Glomerular visceral epithelial cell (primary cell): Measurements from ENCODE around the gene ZDHHC17.
A peak's percentile ranks its signal among the peaks of the same experiment; 100 is the strongest.
"Not testable (repeated sequence)": the region's sequence is repeated elsewhere in the genome, so short reads cannot be mapped to it uniquely, and the experiment has no call there.

Source experiments
- DNase-seq: peaks from one replicate; pipeline ENCODE4 v3.0.0-alpha.2; 2016; ENCODE audit errors: extremely low spot score

Gene ZDHHC17

DNA sequence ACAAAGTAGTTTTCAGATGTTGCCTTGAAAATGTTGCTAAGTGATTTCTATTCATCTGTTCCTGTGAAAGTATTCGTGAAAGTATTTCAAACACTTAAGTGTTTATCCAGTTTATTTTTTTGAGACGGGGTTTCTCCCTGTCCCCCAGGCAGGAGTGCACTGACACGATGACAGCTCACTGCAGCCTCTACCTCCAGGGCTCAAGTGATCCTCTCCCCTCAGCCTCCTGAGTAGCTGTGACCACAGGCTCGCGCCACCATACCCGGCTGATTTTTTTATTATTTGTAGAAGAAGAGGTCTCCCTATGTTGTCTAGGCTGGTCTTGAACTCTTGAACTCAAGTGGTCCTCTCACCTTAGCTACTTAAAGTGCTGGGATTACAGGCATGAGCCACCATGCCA, 1.7 kb downstream of the ZDHHC17 start:
- no peak for DNase-seq

DNA sequence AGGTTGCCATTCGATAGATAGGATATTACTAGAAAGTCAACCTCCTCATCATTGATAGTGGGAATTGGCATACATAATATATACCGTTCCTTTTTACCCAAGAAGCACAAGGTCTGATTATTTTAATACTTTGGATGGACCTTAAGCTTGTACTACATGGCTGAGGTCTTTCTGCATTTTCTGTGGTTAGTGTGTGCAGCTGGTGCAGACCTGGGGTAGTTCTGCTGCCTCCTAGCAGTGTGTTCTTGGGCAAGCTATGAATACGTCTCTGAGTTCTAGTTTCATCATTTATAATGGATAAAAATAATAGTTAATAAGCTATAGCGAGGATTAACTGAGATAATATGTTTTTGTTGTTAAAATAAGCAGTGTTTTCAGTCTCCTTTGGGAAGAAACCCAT, 2.2 kb downstream of the ZDHHC17 start:
- no peak for DNase-seq

DNA sequence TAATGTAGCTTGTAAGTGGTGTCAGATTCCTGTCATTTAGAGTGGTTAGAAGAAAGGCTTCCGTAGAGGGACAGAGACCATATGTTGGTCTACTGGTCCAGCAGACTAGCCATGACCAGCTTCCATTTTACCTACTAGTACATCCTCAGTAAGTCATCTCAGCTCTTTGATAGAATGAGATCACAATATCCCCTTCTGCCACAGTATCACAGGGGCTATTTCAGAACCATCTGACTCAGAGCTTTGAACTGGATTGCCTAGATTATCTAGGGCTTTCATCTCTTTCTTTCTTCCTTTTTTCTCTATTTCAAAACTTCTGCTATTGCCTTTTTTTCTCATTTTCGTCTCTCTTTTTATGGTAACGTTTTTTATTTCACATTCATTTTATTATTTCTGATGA, 4.7 kb downstream of the ZDHHC17 start:
- DNase-seq, result no peak

DNA sequence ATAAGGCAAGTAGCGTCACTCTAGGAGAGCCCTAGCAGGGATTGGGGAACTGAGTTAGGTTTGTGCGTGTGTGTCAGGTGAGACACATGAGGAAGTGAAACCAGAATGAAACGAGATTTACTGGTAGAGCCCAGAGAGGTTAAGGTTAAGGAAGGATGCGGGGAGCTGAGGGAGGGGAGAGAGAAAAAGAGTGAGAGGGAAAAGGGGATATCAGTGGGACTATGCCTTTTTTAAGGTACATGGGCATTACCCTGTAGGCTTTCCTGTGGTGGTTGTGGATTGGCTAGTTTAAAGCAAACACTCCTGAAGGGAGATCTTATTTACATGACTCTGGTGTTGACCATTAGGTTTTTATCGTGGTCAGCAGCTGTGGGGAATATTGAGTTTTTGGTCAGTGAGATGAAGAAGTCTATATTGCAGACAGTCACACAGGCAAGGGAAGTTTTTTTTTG, 13.9 kb downstream of the ZDHHC17 start:
- no peak for DNase-seq

- DNase-seq, result no peak
Measured at GRCh38 chr12:76778364-76778763, 14.4 kb downstream of the ZDHHC17 start.

- DNase-seq, result not testable (repeated sequence)
Measured at GRCh38 chr12:76779310-76779709, 15.4 kb downstream of the ZDHHC17 start.

- DNase-seq, result no peak
Measured at GRCh38 chr12:76781321-76781720, 17.4 kb downstream of the ZDHHC17 start.

- DNase-seq, result no peak
Measured at GRCh38 chr12:76782526-76782925, 18.6 kb downstream of the ZDHHC17 start.

DNA sequence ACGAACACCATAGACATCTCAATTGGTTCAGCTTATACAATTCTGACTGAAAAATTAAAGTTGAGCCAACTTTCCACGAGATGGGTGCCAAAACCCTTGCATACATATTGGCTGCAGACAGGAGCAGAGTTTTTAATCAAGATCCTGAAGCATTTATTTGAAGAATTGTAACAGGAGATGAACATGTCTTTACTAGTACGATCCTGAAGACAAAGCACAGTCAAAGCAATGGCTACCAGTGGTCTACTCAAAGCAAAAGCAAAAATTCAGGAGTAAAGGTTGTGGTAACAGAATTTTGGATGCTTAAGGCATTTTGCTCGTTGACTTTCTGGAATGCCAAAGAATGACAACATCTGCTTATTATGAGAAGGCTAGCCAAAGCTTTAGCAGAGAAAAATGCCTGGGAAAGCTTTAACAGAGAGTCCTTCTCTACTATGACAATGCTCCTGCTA, 20.7 kb downstream of the ZDHHC17 start:
- peak; percentile 16 for DNase-seq

DNA sequence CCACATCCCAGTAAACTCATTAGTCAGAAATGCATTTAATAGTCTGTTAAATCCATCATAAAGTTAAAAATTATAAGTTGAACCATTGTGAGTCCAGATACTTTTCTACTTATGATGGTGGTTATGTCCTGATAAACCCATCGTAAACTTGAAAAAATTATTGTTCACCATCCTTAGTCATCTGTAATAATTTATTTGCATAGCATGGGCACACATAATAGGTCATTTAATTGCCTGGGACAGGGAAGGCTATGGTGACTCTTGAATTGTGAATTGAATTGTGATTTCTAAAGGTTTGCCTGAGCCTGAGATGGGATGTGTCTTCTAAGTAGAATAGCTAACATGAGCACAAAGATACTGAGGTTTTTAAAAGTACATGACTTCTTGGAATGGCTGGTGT, 21.5 kb downstream of the ZDHHC17 start:
- no peak for DNase-seq

- DNase-seq, result no peak
Measured at GRCh38 chr12:76786986-76787385, 23.1 kb downstream of the ZDHHC17 start.

DNA sequence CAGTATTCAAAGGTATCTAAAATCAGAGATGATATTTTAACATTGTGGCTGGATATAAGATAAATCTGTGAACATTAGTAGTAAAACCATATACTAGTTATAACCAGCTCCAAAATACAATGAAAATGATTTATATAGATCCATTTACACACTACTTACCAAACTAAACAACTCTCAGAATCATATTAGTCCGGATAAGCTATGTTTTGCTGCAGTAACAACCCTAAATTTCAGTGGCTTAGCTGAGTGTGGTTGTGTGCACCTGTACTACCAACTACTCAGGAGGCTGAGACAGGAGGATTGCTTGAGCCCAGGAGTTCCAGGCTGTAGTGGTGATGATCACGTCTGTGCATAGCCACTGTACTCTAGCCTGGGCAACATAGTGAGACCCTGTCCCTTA, 23.8 kb downstream of the ZDHHC17 start:
- DNase-seq, result no peak

DNA sequence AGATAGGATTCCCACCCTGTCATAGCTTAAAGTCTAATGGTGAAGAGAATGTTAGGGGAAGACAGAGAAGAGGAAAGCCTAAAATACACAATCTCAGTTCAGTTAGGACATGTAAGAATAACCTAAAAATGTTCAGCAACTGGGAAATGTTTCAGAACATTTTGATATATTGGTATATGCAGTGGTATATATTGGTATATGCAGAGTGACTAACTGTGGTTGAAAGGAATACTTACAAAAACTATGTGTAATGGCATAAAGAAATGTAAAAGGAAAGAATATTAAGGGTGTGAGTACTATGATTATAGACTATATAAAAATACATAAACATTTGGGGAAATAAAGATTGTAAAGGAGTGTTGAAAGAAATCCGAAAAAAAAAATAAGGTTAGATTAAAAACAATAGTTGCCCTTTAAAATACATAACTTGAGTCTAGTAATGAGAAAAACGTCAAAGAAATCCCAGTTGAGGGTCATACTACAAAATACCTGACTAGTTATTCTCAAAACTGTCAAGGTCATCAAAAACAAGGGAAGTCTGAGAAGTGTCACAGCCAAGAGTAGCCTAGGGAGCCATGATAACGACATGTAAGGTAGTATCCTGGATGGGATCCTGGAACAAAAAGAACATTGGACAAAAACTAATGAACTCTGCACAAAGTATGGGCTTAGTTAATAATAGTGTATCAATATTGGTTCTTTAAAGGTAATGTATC, 25.6 kb downstream of the ZDHHC17 start:
- DNase-seq, result no peak

- DNase-seq, result peak; percentile 25
Measured at GRCh38 chr12:76790564-76791552, 26.9 kb downstream of the ZDHHC17 start.

GRCh38 chr12:76792828-76793227, 28.9 kb downstream of the ZDHHC17 start:
- no peak for DNase-seq

GRCh38 chr12:76798864-76799263, 34.9 kb downstream of the ZDHHC17 start:
- no peak for DNase-seq

- no peak for DNase-seq
Measured at GRCh38 chr12:76799362-76799761, 35.4 kb downstream of the ZDHHC17 start.

DNA sequence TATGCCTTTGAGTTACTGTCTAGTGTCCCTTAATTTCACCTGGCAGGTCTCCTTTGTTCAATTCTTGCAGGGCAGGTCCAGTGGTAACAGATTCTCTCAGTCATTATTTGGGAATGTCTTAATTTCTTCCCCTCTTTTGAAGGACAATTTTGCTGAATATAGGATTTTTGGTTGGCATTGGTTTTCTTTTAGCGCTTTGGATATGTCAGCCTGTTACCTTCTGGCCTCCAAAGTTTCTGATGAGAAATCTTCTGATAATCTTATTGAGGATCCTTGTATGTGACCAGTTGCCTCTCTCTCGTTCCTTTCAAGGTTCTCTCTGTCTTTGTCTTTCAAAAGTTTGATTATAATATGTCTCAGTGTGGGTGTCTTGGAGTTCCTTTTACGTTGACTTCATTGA, 38.1 kb downstream of the ZDHHC17 start:
- no peak for DNase-seq

DNA sequence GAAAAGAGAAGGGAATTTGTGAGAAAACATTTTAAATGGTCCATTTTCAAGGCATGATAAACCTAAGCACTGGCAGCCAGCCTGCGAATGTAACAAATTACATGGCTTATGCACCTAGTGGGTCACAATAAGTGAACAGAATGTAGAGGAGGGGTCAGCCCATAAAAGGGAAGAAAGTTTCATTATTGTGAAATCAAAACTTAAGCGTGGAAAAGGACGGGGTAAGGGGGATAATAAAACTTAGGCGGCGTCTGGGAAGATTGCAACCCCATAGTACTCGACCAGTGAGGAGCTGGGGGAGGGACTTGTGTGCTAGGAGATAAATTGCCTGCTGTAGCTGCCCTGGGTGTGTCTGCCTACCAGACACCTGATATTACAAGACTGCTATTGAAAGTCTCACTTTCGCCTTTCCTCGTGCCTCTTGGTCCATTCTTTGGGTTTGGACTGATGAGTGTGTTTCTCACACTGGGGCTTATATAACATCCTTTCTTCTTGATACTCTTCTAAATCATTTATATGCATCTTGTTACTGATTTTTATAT, 40.6 kb downstream of the ZDHHC17 start:
- DNase-seq, result no peak

- no peak for DNase-seq
Measured at GRCh38 chr12:76810671-76811419, 46.9 kb downstream of the ZDHHC17 start.

DNA sequence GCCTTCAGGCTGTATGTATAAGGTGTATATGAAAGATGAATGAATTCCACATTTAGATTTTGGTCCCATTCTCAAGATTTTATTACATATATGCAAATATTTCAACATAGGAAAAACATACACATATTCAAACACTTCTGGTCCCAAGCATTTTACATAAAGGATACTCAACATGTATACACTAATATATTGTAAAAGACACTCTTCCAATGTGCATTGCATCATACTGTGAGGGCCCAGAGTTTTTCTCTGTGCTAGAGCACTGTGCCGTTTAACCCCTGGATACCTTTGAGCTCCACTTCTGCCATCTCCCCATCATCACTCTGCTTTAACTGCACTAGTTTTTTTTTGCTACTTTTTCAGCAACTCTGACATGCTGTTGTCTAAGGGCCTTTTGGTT, 48.1 kb downstream of the ZDHHC17 start:
- no peak for DNase-seq

DNA sequence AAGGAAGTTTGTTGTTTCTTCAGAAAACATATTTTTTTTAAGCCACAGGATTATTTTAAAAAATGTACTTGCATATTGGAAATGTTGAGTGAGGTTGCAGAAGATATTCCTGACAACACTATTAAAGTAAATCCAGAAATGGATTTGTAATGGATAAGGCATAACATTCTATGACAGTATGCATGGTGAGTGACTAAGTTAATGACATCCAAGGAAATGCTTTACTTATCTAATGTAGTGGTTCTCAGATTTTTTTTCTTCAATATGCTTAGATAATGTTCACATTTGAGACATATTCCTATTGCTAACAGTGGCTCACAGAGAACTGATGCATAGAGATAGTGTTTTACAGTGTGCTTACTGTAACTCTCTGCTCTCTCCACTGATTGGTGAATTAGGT, 49.4 kb downstream of the ZDHHC17 start:
- no peak for DNase-seq
